Endothelial cell (in vitro differentiated cells): ENCODE measurements around the gene KIF12. TPM values are rescaled to one million over a fixed set of nuclear protein-coding genes. Genes with fewer than 3 reads are reported as not detected.

Experiments
- DNase-seq: peaks from one replicate; pipeline ENCODE4 v3.0.0; 2021; ENCODE audit warnings: low spot score
- H3K27ac Mint-ChIP-seq: one replicate; pipeline ENCODE4 v1.8.0; 2021; ENCODE audit warnings: mixed read lengths, inconsistent platforms; ENCODE audit not compliant: unreplicated experiment
- H3K27me3 Mint-ChIP-seq: one replicate; pipeline ENCODE4 v1.8.0; 2021; ENCODE audit warnings: mild to moderate bottlenecking, moderate library complexity, mixed read lengths, inconsistent platforms; ENCODE audit not compliant: unreplicated experiment
- H3K36me3 Mint-ChIP-seq: one replicate; pipeline ENCODE4 v1.8.0; 2021; ENCODE audit warnings: mild to moderate bottlenecking, low read depth, mixed read lengths, inconsistent platforms; ENCODE audit not compliant: unreplicated experiment
- H3K4me1 Mint-ChIP-seq: one replicate; pipeline ENCODE4 v1.8.0; 2021; ENCODE audit warnings: mild to moderate bottlenecking, mixed read lengths, inconsistent platforms; ENCODE audit not compliant: unreplicated experiment
- H3K4me3 Mint-ChIP-seq: one replicate; pipeline ENCODE4 v1.8.0; 2021; ENCODE audit warnings: mild to moderate bottlenecking, mixed read lengths, inconsistent platforms; ENCODE audit not compliant: unreplicated experiment
- H3K9me3 Mint-ChIP-seq: one replicate; pipeline ENCODE4 v1.8.0; 2021; ENCODE audit warnings: mixed read lengths, inconsistent platforms; ENCODE audit not compliant: unreplicated experiment
- total RNA-seq: library from RNA; stranded (reverse); fragmentation: NEBNext Ultra II Directional; extraction: Animal tissue kit (Norgen Biotek cat#: 25700); gene quantifications from one replicate; pipeline ENCODE4 v1.2.1, GENCODE V29; 2021; ENCODE audit not compliant: unreplicated experiment
- TF ChIP-seq, protein P1 (sequence below): fragments of 200-600 bp; sonication (generic); IDR thresholded peaks from one replicate; pipeline ENCODE4 v1.5.0; 2021; ENCODE audit warnings: antibody characterized with exemption; ENCODE audit not compliant: unreplicated experiment

Gene KIF12
- total RNA-seq, 1 donor from 2014 or later, result 0.26 TPM

GRCh38 chr9:114096866-114097612 lies 2.1 kb downstream of the KIF12 start:
- H3K4me1 Mint-ChIP-seq, result peaks cover 4% of the 10 kb centered on the region
- H3K27ac Mint-ChIP-seq, result no peak overlapping the region
- no peak for DNase-seq
- TF ChIP-seq, protein P1, sequence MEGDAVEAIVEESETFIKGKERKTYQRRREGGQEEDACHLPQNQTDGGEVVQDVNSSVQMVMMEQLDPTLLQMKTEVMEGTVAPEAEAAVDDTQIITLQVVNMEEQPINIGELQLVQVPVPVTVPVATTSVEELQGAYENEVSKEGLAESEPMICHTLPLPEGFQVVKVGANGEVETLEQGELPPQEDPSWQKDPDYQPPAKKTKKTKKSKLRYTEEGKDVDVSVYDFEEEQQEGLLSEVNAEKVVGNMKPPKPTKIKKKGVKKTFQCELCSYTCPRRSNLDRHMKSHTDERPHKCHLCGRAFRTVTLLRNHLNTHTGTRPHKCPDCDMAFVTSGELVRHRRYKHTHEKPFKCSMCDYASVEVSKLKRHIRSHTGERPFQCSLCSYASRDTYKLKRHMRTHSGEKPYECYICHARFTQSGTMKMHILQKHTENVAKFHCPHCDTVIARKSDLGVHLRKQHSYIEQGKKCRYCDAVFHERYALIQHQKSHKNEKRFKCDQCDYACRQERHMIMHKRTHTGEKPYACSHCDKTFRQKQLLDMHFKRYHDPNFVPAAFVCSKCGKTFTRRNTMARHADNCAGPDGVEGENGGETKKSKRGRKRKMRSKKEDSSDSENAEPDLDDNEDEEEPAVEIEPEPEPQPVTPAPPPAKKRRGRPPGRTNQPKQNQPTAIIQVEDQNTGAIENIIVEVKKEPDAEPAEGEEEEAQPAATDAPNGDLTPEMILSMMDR, result no peak
- peak overlapping the region; percentile 37 for H3K4me3 Mint-ChIP-seq
- H3K27me3 Mint-ChIP-seq, result peaks cover 28% of the 10 kb centered on the region
- no peaks in the 10 kb centered on the region for H3K36me3 Mint-ChIP-seq
- H3K9me3 Mint-ChIP-seq, result no peaks in the 10 kb centered on the region

DNA sequence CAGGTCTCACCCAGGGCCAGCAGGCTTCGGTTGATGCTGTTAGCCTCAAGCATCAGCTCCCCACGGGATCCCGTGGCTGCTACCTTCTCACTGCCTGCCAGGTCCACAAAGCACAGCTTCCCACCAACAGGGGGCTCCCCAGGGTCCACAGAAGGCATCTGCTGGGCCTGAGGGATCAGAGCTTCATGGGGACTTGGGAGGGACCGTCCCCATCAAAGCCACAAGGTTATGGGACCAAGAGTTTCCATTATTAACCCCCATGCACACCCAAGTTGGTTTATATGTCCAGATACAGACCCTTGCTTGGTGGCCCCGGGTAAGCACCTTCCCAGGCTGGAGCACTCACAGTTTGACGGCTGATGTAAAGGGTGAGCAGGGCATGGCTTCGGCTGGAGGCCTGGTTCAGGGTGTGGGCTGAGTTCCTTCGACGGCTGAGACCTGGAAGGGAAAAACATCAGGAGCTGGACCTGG lies 3.0 kb downstream of the KIF12 start:
- Mint-ChIP-seq H3K9me3 (no peaks in the 10 kb centered on the region), H3K36me3 (no peaks in the 10 kb centered on the region), H3K27ac (no peak overlapping the region), H3K4me3 (no peak overlapping the region), H3K27me3 (peaks cover 28% of the 10 kb centered on the region), H3K4me1 (peaks cover 4% of the 10 kb centered on the region)
- peak; percentile 57 for DNase-seq
- TF ChIP-seq, protein P1, result no peak

DNA sequence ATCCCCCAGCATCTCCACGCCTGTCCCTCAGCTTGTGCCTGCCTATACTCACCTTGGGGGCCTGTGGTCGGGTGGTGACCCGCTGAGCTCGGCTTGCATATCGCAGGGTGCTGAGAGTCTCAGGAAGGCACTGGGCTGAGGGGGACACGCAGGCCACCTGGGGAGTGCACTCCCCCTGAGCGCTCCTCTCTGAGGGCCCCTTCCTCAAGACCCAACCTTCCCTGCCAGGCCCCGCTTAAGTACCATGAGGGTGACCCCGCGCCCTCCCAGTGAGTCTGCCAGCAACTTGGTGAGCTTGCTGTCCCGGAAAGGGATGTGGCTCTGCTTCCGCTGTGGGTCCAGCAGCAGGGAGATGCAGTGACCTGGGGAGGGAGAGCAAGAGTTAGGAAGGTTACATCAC lies 4.1 kb downstream of the KIF12 start:
- Mint-ChIP-seq H3K9me3 (no peaks in the 10 kb centered on the region), H3K4me1 (peaks cover 4% of the 10 kb centered on the region), H3K36me3 (no peaks in the 10 kb centered on the region), H3K27ac (no peak overlapping the region), H3K4me3 (no peak overlapping the region), H3K27me3 (peaks cover 23% of the 10 kb centered on the region)
- DNase-seq, result no peak
- TF ChIP-seq, protein P1, result no peak

GRCh38 chr9:114093761-114094505 lies 5.2 kb downstream of the KIF12 start:
- TF ChIP-seq, protein P1, result no peak
- no peaks in the 10 kb centered on the region for H3K36me3 Mint-ChIP-seq

DNA sequence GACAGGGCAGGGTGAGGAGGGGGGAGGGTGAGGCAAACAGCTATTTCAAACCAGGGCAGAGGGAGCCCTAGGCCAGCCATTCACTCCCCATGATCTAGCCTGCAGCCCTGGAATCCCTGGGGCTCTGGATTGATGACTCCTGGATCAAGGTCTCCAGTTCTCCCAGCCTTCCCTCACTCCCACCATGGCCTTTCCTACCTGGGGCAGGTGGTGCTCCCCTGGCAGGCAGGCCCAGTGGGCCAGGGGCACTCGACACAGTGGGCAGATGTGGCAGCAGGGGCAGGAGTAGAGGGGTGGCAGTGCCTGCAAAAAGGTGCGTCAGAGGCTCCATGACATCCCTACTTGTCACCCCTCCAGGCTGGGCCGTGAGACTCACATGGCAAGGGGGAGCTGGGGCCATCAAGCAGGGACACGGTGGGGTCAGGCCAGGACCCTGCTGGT lies 6.0 kb downstream of the KIF12 start:
- peaks cover 4% of the 10 kb centered on the region for H3K4me1 Mint-ChIP-seq
- H3K36me3 Mint-ChIP-seq, result no peaks in the 10 kb centered on the region
- TF ChIP-seq, protein P1, result no peak
- H3K4me3 Mint-ChIP-seq, result no peak overlapping the region
- no peak for DNase-seq
- no peaks in the 10 kb centered on the region for H3K9me3 Mint-ChIP-seq
- H3K27me3 Mint-ChIP-seq, result peaks cover 22% of the 10 kb centered on the region
- H3K27ac Mint-ChIP-seq, result no peak overlapping the region

More at GRCh38 chr9:114093761-114094505, 5.2 kb downstream of the KIF12 start:
- Mint-ChIP-seq H3K27me3 (peaks cover 23% of the 10 kb centered on the region), H3K4me3 (no peak overlapping the region), H3K4me1 (peaks cover 4% of the 10 kb centered on the region), H3K27ac (no peak overlapping the region), H3K9me3 (no peaks in the 10 kb centered on the region)
- no peak for DNase-seq
